PC-9 (cell line): Measurements from ENCODE around the gene PGF. TPM values are rescaled to one million over a fixed set of nuclear protein-coding genes. Genes with fewer than 3 reads are reported as not detected.

Experiments
- BruUV-seq: library from RNA; stranded (reverse); fragments of 400-500 nt; replicated peaks from 2 replicates; lab custom pipeline; 2021; lab: Mats Ljungman, UMichigan
- CTCF ChIA-PET: fragments of 300-600 bp; sonication (Branson Sonifier 250); formaldehyde crosslinking; loops from one replicate; lab custom pipeline; 2022; ENCODE audit warnings: antibody characterized with exemption; lab: Charles Lee
- POLR2A ChIA-PET: fragments of 300-600 bp; sonication (Branson Sonifier 250); formaldehyde crosslinking; loops from one replicate; lab custom pipeline; 2022; ENCODE audit warnings: antibody characterized with exemption; ENCODE audit not compliant: unreplicated experiment; lab: Charles Lee
- DNase-seq, 2 experiments: peaks; one replicate each; pipeline versions ENCODE4 v3.0.0 to v3.0.0-alpha.2; 2015 to 2022; ENCODE audit warnings: mixed read lengths in 1 of 2
- H2AFZ ChIP-seq: fragments of 200-600 bp; sonication (generic); 2 replicates; pipeline ENCODE4 v1.8.1; 2017; ENCODE audit warnings: antibody characterized with exemption
- H3F3A ChIP-seq: fragments of 200-600 bp; sonication (generic); 2 replicates; pipeline ENCODE4 v1.8.1; 2017; ENCODE audit warnings: antibody characterized with exemption, mild to moderate bottlenecking, low read depth; ENCODE audit not compliant: insufficient read depth
- H3K27ac ChIP-seq: fragments of 200-600 bp; sonication (generic); 2 replicates; pipeline ENCODE4 v1.6.1; 2016; ENCODE audit warnings: mixed run types
- H3K27me3 ChIP-seq: fragments of 200-600 bp; sonication (generic); 2 replicates; pipeline ENCODE4 v1.6.1; 2016; ENCODE audit warnings: low read depth, mixed run types; ENCODE audit not compliant: insufficient read depth
- H3K36me3 ChIP-seq: fragments of 200-600 bp; sonication (generic); 2 replicates; pipeline ENCODE4 v1.6.1; 2016; ENCODE audit warnings: low read depth, mixed run types
- H3K4me1 ChIP-seq: fragments of 200-600 bp; sonication (generic); replicated peaks from 2 replicates; pipeline ENCODE4 v1.6.1; 2016; ENCODE audit warnings: mixed run types; ENCODE audit not compliant: insufficient read depth
- H3K4me2 ChIP-seq: fragments of 200-600 bp; sonication (generic); 2 replicates; pipeline ENCODE4 v1.6.1; 2017; ENCODE audit warnings: mixed run types
- H3K4me3 ChIP-seq: fragments of 200-600 bp; sonication (generic); 2 replicates; pipeline ENCODE4 v1.6.1; 2016; ENCODE audit warnings: mixed run types
- H3K79me2 ChIP-seq: fragments of 200-600 bp; sonication (generic); 2 replicates; pipeline ENCODE4 v1.6.1; 2017; ENCODE audit warnings: low read depth, mixed run types
- H3K9me2 ChIP-seq: fragments of 200-600 bp; sonication (generic); 2 replicates; pipeline ENCODE4 v1.8.1; 2017; ENCODE audit warnings: mild to moderate bottlenecking; ENCODE audit not compliant: insufficient read depth
- H3K9me3 ChIP-seq: fragments of 200-600 bp; sonication (generic); 2 replicates; pipeline ENCODE4 v1.8.1; 2016; ENCODE audit warnings: low read depth; ENCODE audit not compliant: insufficient read depth
- H4K20me1 ChIP-seq: fragments of 200-600 bp; sonication (generic); 2 replicates; pipeline ENCODE4 v1.8.1; 2017; ENCODE audit not compliant: insufficient read depth
- EZH2 ChIP-seq: fragments of 200-600 bp; sonication (generic); IDR thresholded peaks from 2 replicates; pipeline ENCODE4 v1.8.0; 2017; ENCODE audit warnings: antibody characterized with exemption, low read depth
- intact Hi-C: fragments of 100-400 bp; cut with micrococcal nuclease; formaldehyde crosslinking; loops from one replicate; pipeline ENCODE4 v1.10.0; 2022; ENCODE audit not compliant: unreplicated experiment
- total RNA-seq: library from RNA; stranded (reverse); gene quantifications from 2 replicates; pipeline ENCODE4 v1.2.3, GENCODE V29; 2021
- TF ChIP-seq, protein P1 (sequence below): fragments of 200-600 bp; sonication (generic); conservative IDR thresholded peaks from 2 replicates; pipeline ENCODE4 v1.6.1; 2017; ENCODE audit warnings: mixed run types, antibody characterized with exemption, mild to moderate bottlenecking, moderate library complexity

Gene PGF
- total RNA-seq, 1 experiment from 2014 or later = 11.7 TPM

DNA sequence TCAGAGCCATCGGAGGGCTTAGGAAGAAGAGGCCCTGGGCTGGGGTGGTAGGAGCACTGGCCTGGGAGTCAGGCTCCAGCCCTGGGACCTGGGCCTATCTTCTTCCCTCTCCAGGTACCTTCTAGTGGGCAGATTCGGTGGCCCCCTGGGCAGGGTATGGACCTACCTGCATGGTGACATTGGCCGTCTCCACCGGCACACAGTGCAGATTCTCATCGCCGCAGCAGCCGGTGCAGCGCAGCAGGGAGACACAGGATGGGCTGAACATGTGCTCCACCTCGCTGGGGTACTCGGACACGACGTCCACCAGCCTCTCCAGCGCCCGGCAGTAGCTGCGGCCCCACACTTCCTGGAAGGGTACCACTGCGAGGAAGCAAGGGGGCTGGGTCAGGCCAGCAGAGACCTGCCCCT lies 6.2 kb downstream of the PGF start:
- Histone ChIP-seq H3K9me3 (no peaks in the 10 kb centered on the region), H3K36me3 (no peaks in the 10 kb centered on the region), H3K27me3 (no peaks in the 10 kb centered on the region), H3K27ac (no peak overlapping the region), H2AFZ (no peak overlapping the region), H3K4me1 (peaks cover 9% of the 10 kb centered on the region; the same call in 1 of the 2 replicates), H3K4me3 (no peak overlapping the region), H4K20me1 (no peaks in the 10 kb centered on the region), H3K9me2 (no peaks in the 10 kb centered on the region), H3K4me2 (no peak overlapping the region), H3K79me2 (no peaks in the 10 kb centered on the region), H3F3A (peaks cover 10% of the 10 kb centered on the region; the same call in 1 of the 2 replicates)
- no peak for DNase-seq
- intact Hi-C loops = loop anchor here (10.0 kb wide), 1 partner anchor 356 kb away; no protein-coding TSS in a partner anchor
- CTCF ChIA-PET = interaction anchor here (0.5 to 1.2 kb wide), 2 partner anchors 43 to 603 kb away, joined by 3 to 4 read pairs; no protein-coding TSS in a partner anchor
- no peak for TF ChIP-seq EZH2
- TF ChIP-seq, protein P1, sequence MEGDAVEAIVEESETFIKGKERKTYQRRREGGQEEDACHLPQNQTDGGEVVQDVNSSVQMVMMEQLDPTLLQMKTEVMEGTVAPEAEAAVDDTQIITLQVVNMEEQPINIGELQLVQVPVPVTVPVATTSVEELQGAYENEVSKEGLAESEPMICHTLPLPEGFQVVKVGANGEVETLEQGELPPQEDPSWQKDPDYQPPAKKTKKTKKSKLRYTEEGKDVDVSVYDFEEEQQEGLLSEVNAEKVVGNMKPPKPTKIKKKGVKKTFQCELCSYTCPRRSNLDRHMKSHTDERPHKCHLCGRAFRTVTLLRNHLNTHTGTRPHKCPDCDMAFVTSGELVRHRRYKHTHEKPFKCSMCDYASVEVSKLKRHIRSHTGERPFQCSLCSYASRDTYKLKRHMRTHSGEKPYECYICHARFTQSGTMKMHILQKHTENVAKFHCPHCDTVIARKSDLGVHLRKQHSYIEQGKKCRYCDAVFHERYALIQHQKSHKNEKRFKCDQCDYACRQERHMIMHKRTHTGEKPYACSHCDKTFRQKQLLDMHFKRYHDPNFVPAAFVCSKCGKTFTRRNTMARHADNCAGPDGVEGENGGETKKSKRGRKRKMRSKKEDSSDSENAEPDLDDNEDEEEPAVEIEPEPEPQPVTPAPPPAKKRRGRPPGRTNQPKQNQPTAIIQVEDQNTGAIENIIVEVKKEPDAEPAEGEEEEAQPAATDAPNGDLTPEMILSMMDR = no peak
- POLR2A ChIA-PET = no interaction called here
- BruUV-seq = no TSS peak

- Histone ChIP-seq H3K36me3 (no peaks in the 10 kb centered on the region), H3K9me3 (no peaks in the 10 kb centered on the region), H4K20me1 (no peaks in the 10 kb centered on the region), H3K27me3 (no peaks in the 10 kb centered on the region), H3K27ac (no peak overlapping the region), H2AFZ (no peak overlapping the region), H3K9me2 (no peaks in the 10 kb centered on the region), H3K79me2 (no peaks in the 10 kb centered on the region), H3K4me1 (peaks cover 9% of the 10 kb centered on the region; the same call in 1 of the 2 replicates), H3K4me3 (no peak overlapping the region), H3F3A (peaks cover 10% of the 10 kb centered on the region; the same call in 1 of the 2 replicates), H3K4me2 (no peak overlapping the region)
- ChIA-PET POLR2A (interaction anchor here (0.7 kb wide), 1 partner anchor 63 kb away, joined by 3 read pairs; no protein-coding TSS in a partner anchor), CTCF (interaction anchor here (0.5 to 1.2 kb wide), 3 partner anchors 43 to 603 kb away, joined by 3 to 5 read pairs (median 4); no protein-coding TSS in a partner anchor)
- BruUV-seq = no TSS peak
- DNase-seq = no peak
- TF ChIP-seq, protein P1 = no peak
- TF ChIP-seq EZH2 = no peak
- intact Hi-C loops = loop anchor here (10.0 kb wide), 1 partner anchor 356 kb away; no protein-coding TSS in a partner anchor
Measured at GRCh38 chr14:74948228-74949175, 6.9 kb downstream of the PGF start.
